CD14-positive monocyte (primary cell): ENCODE results near the gene PDE9A. TPM values are rescaled to one million over a fixed set of nuclear protein-coding genes. Genes with fewer than 3 reads are reported as not detected.
A peak's percentile ranks its signal among the peaks of the same experiment; 100 is the strongest.

ENCODE experiments used
- DNase-seq, 3 donors: peaks; one replicate each; pipeline ENCODE4 v3.0.0-alpha.2; 2011 to 2022
- H2AFZ ChIP-seq: 2 replicates; pipeline ENCODE4 v1.6.0; 2012; ENCODE audit warnings: mild to moderate bottlenecking, low read depth, low read length, inconsistent platforms; ENCODE audit not compliant: insufficient read depth, poor library complexity, severe bottlenecking
- H3K27ac ChIP-seq, 2 donors: 1 replicate in 1 of 2; 2 replicates in 1 of 2; pipeline ENCODE4 v1.5.1; 2012 to 2013; ENCODE audit warnings: low read length in 2 of 2, control low read depth in 1 of 2, inconsistent platforms in 1 of 2, low read depth in 1 of 2, mild to moderate bottlenecking in 1 of 2
- H3K27me3 ChIP-seq, 2 donors: one replicate each; pipeline versions ENCODE4 v1.6.0 to v1.6.1; 2011 to 2013; ENCODE audit warnings: low read length in 2 of 2; ENCODE audit not compliant: control insufficient read depth in 2 of 2, insufficient read depth in 2 of 2
- H3K36me3 ChIP-seq, 2 donors: replicated peaks in 1 of 2; 1 replicate in 1 of 2; 2 replicates in 1 of 2; pipeline versions ENCODE4 v1.5.1 to v1.6.1; 2012 to 2013; ENCODE audit warnings: low read length in 2 of 2, control low read depth in 1 of 2, inconsistent platforms in 1 of 2, mild to moderate bottlenecking in 1 of 2; ENCODE audit not compliant: insufficient read depth in 2 of 2, control insufficient read depth in 1 of 2
- H3K4me1 ChIP-seq, 2 donors: 1 replicate in 1 of 2; 2 replicates in 1 of 2; pipeline versions ENCODE4 v1.5.1 to v1.6.1; 2012 to 2013; ENCODE audit warnings: low read length in 2 of 2, control low read depth in 1 of 2, inconsistent platforms in 1 of 2, mild to moderate bottlenecking in 1 of 2, moderate library complexity in 1 of 2; ENCODE audit not compliant: insufficient read depth in 2 of 2, control insufficient read depth in 1 of 2
- H3K4me2 ChIP-seq: replicated peaks from 2 replicates; pipeline ENCODE3; 2012; ENCODE audit warnings: low read length, moderate library complexity, mild to moderate bottlenecking; ENCODE audit not compliant: poor library complexity, severe bottlenecking; ENCODE audit errors: extremely low read depth
- H3K4me3 ChIP-seq, 3 experiments: fragments of 200-600 bp in 1 of 3; sonication (generic) in 1 of 3; replicated peaks in 1 of 3; 1 replicate in 2 of 3; 2 replicates in 1 of 3; pipeline ENCODE4 v1.5.1; 2011 to 2013; ENCODE audit warnings: low read length in 3 of 3, mild to moderate bottlenecking in 3 of 3, control low read depth in 2 of 3, low read depth in 2 of 3, inconsistent platforms in 1 of 3, moderate library complexity in 1 of 3
- H3K79me2 ChIP-seq: 2 replicates; pipeline ENCODE4 v1.6.0; 2012; ENCODE audit warnings: mild to moderate bottlenecking, control low read depth, inconsistent platforms, low read length, moderate library complexity; ENCODE audit not compliant: insufficient read depth
- H3K9ac ChIP-seq: 2 replicates; pipeline ENCODE4 v1.6.0; 2017; ENCODE audit warnings: low read length, mild to moderate bottlenecking; ENCODE audit not compliant: insufficient read depth, poor library complexity, severe bottlenecking
- H3K9me3 ChIP-seq, 2 donors: replicated peaks in 1 of 2; 1 replicate in 1 of 2; 2 replicates in 1 of 2; pipeline versions ENCODE4 v1.5.1 to v1.6.1; 2012 to 2013; ENCODE audit warnings: low read length in 2 of 2, control low read depth in 1 of 2; ENCODE audit not compliant: control insufficient read depth in 1 of 2, insufficient read depth in 1 of 2
- H4K20me1 ChIP-seq: 2 replicates; pipeline ENCODE4 v1.6.0; 2012; ENCODE audit warnings: mild to moderate bottlenecking, low read length, control low read depth, moderate library complexity; ENCODE audit not compliant: insufficient read depth
- H3K27ac Mint-ChIP-seq, 7 donors: one replicate each; pipeline ENCODE4 v1.8.0; 2020; ENCODE audit warnings: mild to moderate bottlenecking in 7 of 7, mixed read lengths in 7 of 7, moderate library complexity in 6 of 7, inconsistent platforms in 2 of 7
- H3K27me3 Mint-ChIP-seq, 3 donors: one replicate each; pipeline ENCODE4 v1.8.0; 2021 to 2022; ENCODE audit warnings: low read depth in 3 of 3, mild to moderate bottlenecking in 3 of 3, mixed read lengths in 3 of 3, moderate library complexity in 3 of 3, inconsistent platforms in 1 of 3
- H3K36me3 Mint-ChIP-seq, 2 donors: one replicate each; pipeline ENCODE4 v1.8.0; 2020; ENCODE audit warnings: mixed read lengths in 2 of 2, inconsistent platforms in 1 of 2, mild to moderate bottlenecking in 1 of 2
- H3K4me1 Mint-ChIP-seq: one replicate; pipeline ENCODE4 v1.8.0; 2020; ENCODE audit warnings: mild to moderate bottlenecking, mixed read lengths
- H3K4me3 Mint-ChIP-seq, 2 donors: one replicate each; pipeline ENCODE4 v1.8.0; 2020; ENCODE audit warnings: mild to moderate bottlenecking in 2 of 2, mixed read lengths in 2 of 2, moderate library complexity in 1 of 2
- H3K9me3 Mint-ChIP-seq, 7 donors: one replicate each; pipeline ENCODE4 v1.8.0; 2020 to 2022; ENCODE audit warnings: mixed read lengths in 7 of 7, mild to moderate bottlenecking in 6 of 7, moderate library complexity in 6 of 7, inconsistent platforms in 2 of 7
- WGBS: methylation state at CpG from one replicate; pipeline ENCODE4 v1.1.5; 2013; ENCODE audit warnings: missing lambda C conversion rate; ENCODE audit not compliant: insufficient coverage; 5-methylcytosine and 5-hydroxymethylcytosine counted together
- intact Hi-C, 2 donors: fragments of 100-400 bp; cut with micrococcal nuclease; formaldehyde crosslinking; loops; one replicate each; pipeline versions ENCODE4 v1.15.0 to v1.15.1; 2023
- polyA plus RNA-seq, 3 donors: library from polyadenylated mRNA; depleted of rRNA in 1 of 3; unstranded in 2 of 3; stranded (reverse) in 1 of 3; fragments of 300-500 nt in 2 of 3; fragments of >200 nt in 1 of 3; fragmentation: Illumina TruSeq in 2 of 3; gene quantifications; 1 replicate in 2 of 3; 2 replicates in 1 of 3; pipeline ENCODE4 v1.2.3, GENCODE V29; 2012 to 2021
- TF ChIP-seq, protein P1 (sequence below): fragments of 200-600 bp; IDR thresholded peaks from one replicate; pipeline ENCODE4 v1.8.0; 2022; ENCODE audit warnings: antibody characterized with exemption, mild to moderate bottlenecking

PDE9A gene
- polyA plus RNA-seq, 3 donors: 0.05 to 0.52 TPM; not detected in 1

DNA sequence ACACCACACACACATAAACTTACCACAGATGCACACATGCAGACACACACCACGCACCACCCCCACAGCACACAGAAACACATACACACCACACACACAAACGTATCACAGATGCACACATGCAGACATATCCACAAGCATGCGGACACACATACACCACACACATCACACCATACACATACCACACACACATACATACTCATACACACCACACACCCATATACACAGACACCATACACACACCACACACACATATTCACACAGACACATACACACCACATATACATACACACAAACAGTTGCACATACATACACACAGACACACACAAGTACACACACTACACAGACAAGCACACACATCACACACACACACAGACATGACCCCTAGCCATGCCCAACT lies 37.5 kb upstream of the PDE9A start:
- H3K36me3 Mint-ChIP-seq: no peaks in the 10 kb centered on the region
- 65% methylated on average over 3 of the region's 3 CpGs for WGBS
- intact Hi-C loops: no loop called here
- H3K27ac Mint-ChIP-seq: no peak overlapping the region
- H3K9ac ChIP-seq: no peak overlapping the region
- H2AFZ ChIP-seq: peak overlapping the region; percentile 46
- TF ChIP-seq, protein P1, sequence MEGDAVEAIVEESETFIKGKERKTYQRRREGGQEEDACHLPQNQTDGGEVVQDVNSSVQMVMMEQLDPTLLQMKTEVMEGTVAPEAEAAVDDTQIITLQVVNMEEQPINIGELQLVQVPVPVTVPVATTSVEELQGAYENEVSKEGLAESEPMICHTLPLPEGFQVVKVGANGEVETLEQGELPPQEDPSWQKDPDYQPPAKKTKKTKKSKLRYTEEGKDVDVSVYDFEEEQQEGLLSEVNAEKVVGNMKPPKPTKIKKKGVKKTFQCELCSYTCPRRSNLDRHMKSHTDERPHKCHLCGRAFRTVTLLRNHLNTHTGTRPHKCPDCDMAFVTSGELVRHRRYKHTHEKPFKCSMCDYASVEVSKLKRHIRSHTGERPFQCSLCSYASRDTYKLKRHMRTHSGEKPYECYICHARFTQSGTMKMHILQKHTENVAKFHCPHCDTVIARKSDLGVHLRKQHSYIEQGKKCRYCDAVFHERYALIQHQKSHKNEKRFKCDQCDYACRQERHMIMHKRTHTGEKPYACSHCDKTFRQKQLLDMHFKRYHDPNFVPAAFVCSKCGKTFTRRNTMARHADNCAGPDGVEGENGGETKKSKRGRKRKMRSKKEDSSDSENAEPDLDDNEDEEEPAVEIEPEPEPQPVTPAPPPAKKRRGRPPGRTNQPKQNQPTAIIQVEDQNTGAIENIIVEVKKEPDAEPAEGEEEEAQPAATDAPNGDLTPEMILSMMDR: no peak
- no peak overlapping the region for H3K27ac ChIP-seq
- no peaks in the 10 kb centered on the region for H3K79me2 ChIP-seq
- no peak overlapping the region for H3K4me3 ChIP-seq
- peaks cover 0 to 10% (median 6%) of the 10 kb centered on the region in 7 donors for H3K9me3 Mint-ChIP-seq
- H3K27me3 ChIP-seq: peaks cover 0 to 6% of the 10 kb centered on the region in 2 donors
- no peak overlapping the region for H3K4me3 Mint-ChIP-seq
- no peak for DNase-seq
- H3K4me1 Mint-ChIP-seq: no peaks in the 10 kb centered on the region
- no peaks in the 10 kb centered on the region for H3K36me3 ChIP-seq
- peaks cover 5 to 6% of the 10 kb centered on the region in 2 donors for H3K4me1 ChIP-seq
- peaks cover 0 to 8% of the 10 kb centered on the region in 2 donors for H3K9me3 ChIP-seq
- no peaks in the 10 kb centered on the region for H4K20me1 ChIP-seq
- peaks cover 0 to 4% (median 3%) of the 10 kb centered on the region in 3 donors for H3K27me3 Mint-ChIP-seq
- H3K4me2 ChIP-seq: peak overlapping the region; percentile 44

DNA sequence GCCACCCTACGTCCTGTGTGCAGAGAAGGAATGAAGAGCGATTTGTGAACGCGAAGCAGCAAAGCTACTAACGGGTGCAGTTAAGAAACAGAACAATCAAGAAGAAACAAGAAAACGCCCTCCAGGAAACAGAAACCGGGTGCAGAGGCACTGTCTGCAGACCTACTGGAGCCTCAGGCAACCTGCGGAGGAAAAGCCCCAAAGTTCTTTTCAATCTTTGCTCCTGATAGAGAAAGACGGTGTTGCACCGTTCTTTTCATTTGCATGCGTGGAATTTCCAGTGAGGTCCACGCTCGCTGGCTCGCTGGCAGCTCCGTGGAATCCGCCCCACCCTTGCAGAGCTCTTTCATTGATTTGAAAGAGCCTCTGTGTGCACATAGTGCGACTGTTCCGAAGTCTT lies 37.0 kb upstream of the PDE9A start:
- TF ChIP-seq, protein P1: no peak
- WGBS: 15% methylated on average over 14 of the region's 18 CpGs

More for the DNA sequence above, 37.0 kb upstream of the PDE9A start:
- Mint-ChIP-seq H3K27me3 (peaks cover 0 to 4% (median 3%) of the 10 kb centered on the region in 3 donors), H3K9me3 (peaks cover 0 to 10% (median 5%) of the 10 kb centered on the region in 7 donors), H3K27ac (no peak overlapping the region), H3K4me1 (no peaks in the 10 kb centered on the region), H3K36me3 (no peaks in the 10 kb centered on the region), H3K4me3 (no peak overlapping the region)
- Histone ChIP-seq H3K27ac (no peak overlapping the region), H4K20me1 (no peaks in the 10 kb centered on the region), H3K4me3 (peak overlapping the region in 1 of 3 experiments; percentile 38), H3K4me2 (peak overlapping the region; percentile 44), H2AFZ (peak overlapping the region; percentile 46), H3K9ac (peak overlapping the region; percentile 8), H3K27me3 (peaks cover 0 to 6% of the 10 kb centered on the region in 2 donors), H3K4me1 (peaks cover 5 to 6% of the 10 kb centered on the region in 2 donors), H3K79me2 (no peaks in the 10 kb centered on the region), H3K36me3 (no peaks in the 10 kb centered on the region), H3K9me3 (peaks cover 0 to 7% of the 10 kb centered on the region in 2 donors)
- intact Hi-C loops: no loop called here
- DNase-seq: no peak
